IMR-90 (cell line): Measurements from ENCODE around the gene TRMT1L. TPM values are rescaled to one million over a fixed set of nuclear protein-coding genes. Genes with fewer than 3 reads are reported as not detected.

Source experiments
- ATAC-seq: fragments of 200-7000 bp; cut with Tn5 transposase; 2 replicates; pipeline ENCODE4 v1.9.1; 2020; ENCODE audit warnings: low read depth, mild to moderate bottlenecking, moderate library complexity
- BruUV-seq: library from RNA; stranded (reverse); fragments of 400-500 nt; replicated peaks from 2 replicates; lab custom pipeline; 2021; lab: Mats Ljungman, UMichigan
- CTCF ChIA-PET: fragments of 300-600 bp; formaldehyde crosslinking; extraction: SDS; loops from one replicate; lab custom pipeline; 2021; ENCODE audit warnings: antibody characterized with exemption; lab: Yijun Ruan, JAX
- POLR2A ChIA-PET: fragments of 300-600 bp; sonication (Branson Sonifier 250); formaldehyde crosslinking; loops from one replicate; lab custom pipeline; 2022; ENCODE audit warnings: antibody characterized with exemption; ENCODE audit not compliant: unreplicated experiment; lab: Charles Lee
- DNase-seq: peaks from one replicate; pipeline ENCODE4 v3.0.0; 2013
- H2AFZ ChIP-seq: replicated peaks from 2 replicates; pipeline ENCODE3; 2013; ENCODE audit warnings: low read length, mild to moderate bottlenecking; ENCODE audit not compliant: poor library complexity
- H2AK5ac ChIP-seq: 2 replicates; pipeline ENCODE4 v1.6.1; 2013; ENCODE audit warnings: low read depth, low read length, inconsistent platforms
- H2AK9ac ChIP-seq: replicated peaks from 2 replicates; pipeline ENCODE3; 2013; ENCODE audit warnings: mild to moderate bottlenecking, low read depth, low read length, moderate library complexity; ENCODE audit not compliant: poor library complexity
- H2BK120ac ChIP-seq: 2 replicates; pipeline ENCODE4 v1.6.1; 2013; ENCODE audit warnings: low read depth, low read length, inconsistent platforms
- H2BK15ac ChIP-seq: 3 replicates; pipeline ENCODE4 v1.6.1; 2013; ENCODE audit warnings: low read depth, low read length, inconsistent platforms
- H2BK20ac ChIP-seq: 2 replicates; pipeline ENCODE4 v1.6.1; 2013; ENCODE audit warnings: low read depth, mild to moderate bottlenecking, inconsistent platforms, low read length, moderate library complexity
- H2BK5ac ChIP-seq: 2 replicates; pipeline ENCODE4 v1.6.1; 2013; ENCODE audit warnings: mild to moderate bottlenecking, low read depth, low read length, inconsistent platforms; ENCODE audit not compliant: poor library complexity, severe bottlenecking
- H3K14ac ChIP-seq: replicated peaks from 2 replicates; pipeline ENCODE4 v1.6.1; 2013; ENCODE audit warnings: low read depth, low read length, inconsistent platforms
- H3K18ac ChIP-seq: 2 replicates; pipeline ENCODE4 v1.6.1; 2013; ENCODE audit warnings: low read depth, low read length, control low read depth
- H3K23ac ChIP-seq: 2 replicates; pipeline ENCODE4 v1.6.1; 2013; ENCODE audit warnings: low read depth, low read length, inconsistent platforms
- H3K27ac ChIP-seq: 2 replicates; pipeline ENCODE4 v1.5.1; 2013; ENCODE audit warnings: mild to moderate bottlenecking, control low read depth, low read length; ENCODE audit not compliant: insufficient read depth
- H3K27me3 ChIP-seq: 2 replicates; pipeline ENCODE4 v1.6.1; 2013; ENCODE audit warnings: low read length; ENCODE audit not compliant: control insufficient read depth, insufficient read depth
- H3K36me3 ChIP-seq: 2 replicates; pipeline ENCODE4 v1.6.1; 2013; ENCODE audit warnings: low read length, mixed read lengths; ENCODE audit not compliant: control insufficient read depth, insufficient read depth
- H3K4ac ChIP-seq: 2 replicates; pipeline ENCODE4 v1.6.1; 2013; ENCODE audit warnings: low read depth, low read length, inconsistent platforms
- H3K4me1 ChIP-seq: 2 replicates; pipeline ENCODE4 v1.6.1; 2013; ENCODE audit warnings: low read length, mixed read lengths; ENCODE audit not compliant: control insufficient read depth, insufficient read depth
- H3K4me2 ChIP-seq: 2 replicates; pipeline ENCODE4 v1.6.1; 2013; ENCODE audit warnings: low read depth, mild to moderate bottlenecking, control low read depth, low read length, moderate library complexity
- H3K4me3 ChIP-seq: 2 replicates; pipeline ENCODE4 v1.5.1; 2013; ENCODE audit warnings: low read depth, mild to moderate bottlenecking, control low read depth, low read length, moderate library complexity; ENCODE audit not compliant: insufficient read depth
- H3K56ac ChIP-seq: 2 replicates; pipeline ENCODE4 v1.6.1; 2013; ENCODE audit warnings: low read length, inconsistent platforms; ENCODE audit not compliant: insufficient read depth; ENCODE audit errors: extremely low read depth
- H3K79me1 ChIP-seq, 2 experiments: 2 replicates each; pipeline ENCODE4 v1.6.1; 2013; ENCODE audit warnings: low read length in 2 of 2, inconsistent platforms in 1 of 2, low read depth in 1 of 2
- H3K9ac ChIP-seq: 2 replicates; pipeline ENCODE4 v1.6.1; 2013; ENCODE audit warnings: low read depth, low read length, control low read depth
- H3K9me1 ChIP-seq: 2 replicates; pipeline ENCODE4 v1.6.1; 2013; ENCODE audit warnings: low read length, inconsistent platforms; ENCODE audit not compliant: insufficient read depth
- H3K9me3 ChIP-seq: 2 replicates; pipeline ENCODE4 v1.6.1; 2013; ENCODE audit warnings: low read length; ENCODE audit not compliant: control insufficient read depth, insufficient read depth
- H4K20me1 ChIP-seq: 2 replicates; pipeline ENCODE4 v1.6.1; 2013; ENCODE audit warnings: low read length, inconsistent platforms; ENCODE audit not compliant: insufficient read depth
- H4K5ac ChIP-seq: 2 replicates; pipeline ENCODE4 v1.6.1; 2013; ENCODE audit warnings: mild to moderate bottlenecking, low read depth, low read length, control low read depth
- H4K8ac ChIP-seq, 2 experiments: 2 replicates each; pipeline ENCODE4 v1.6.1; 2013; ENCODE audit warnings: low read depth in 2 of 2, low read length in 2 of 2, control low read depth in 1 of 2, inconsistent platforms in 1 of 2
- H4K91ac ChIP-seq: 2 replicates; pipeline ENCODE4 v1.6.1; 2013; ENCODE audit warnings: low read depth, low read length, inconsistent platforms; ENCODE audit not compliant: insufficient read depth
- CEBPB ChIP-seq: IDR thresholded peaks from 2 replicates; pipeline ENCODE4 v1.6.1; 2012; ENCODE audit warnings: low read depth, low read length, improper control_type of control experiment
- RAD21 ChIP-seq: IDR thresholded peaks from 2 replicates; pipeline ENCODE4 v1.6.1; 2012; ENCODE audit warnings: low read length, improper control_type of control experiment
- WGBS, 2 experiments: methylation state at CpG; one replicate each; pipeline versions ENCODE4 v1.1.5 to v1.1.7; 2013; ENCODE audit warnings: missing lambda C conversion rate in 2 of 2; ENCODE audit not compliant: insufficient read length in 1 of 2; ENCODE audit errors: extremely low coverage in 2 of 2; 5-methylcytosine and 5-hydroxymethylcytosine counted together
- dilution Hi-C: fragments of 300-500 bp; cut with HindIII; formaldehyde crosslinking; loops from one replicate; pipeline ENCODE4 v1.14.3; 2018; ENCODE audit warnings: low sequenced_read_pairs; ENCODE audit not compliant: unreplicated experiment
- in situ Hi-C: fragments of 300-500 bp; cut with MboI; formaldehyde crosslinking; loops from 3 replicates; pipeline ENCODE4 v1.14.3; 2019; ENCODE audit warnings: low sequenced_read_pairs, inconsistent platforms, mixed read lengths
- intact Hi-C: fragments of 100-400 bp; cut with micrococcal nuclease; formaldehyde crosslinking; loops from 2 replicates; pipeline ENCODE4 v1.10.0; 2022
- polyA plus RNA-seq, 3 experiments: library from polyadenylated mRNA; depleted of rRNA; stranded (reverse); fragments of >200 nt; gene quantifications; 2 replicates each; pipeline ENCODE4 v1.2.3, GENCODE V29; 2012; ENCODE audit warnings: low replicate concordance in 1 of 3
- total RNA-seq: library from RNA; depleted of rRNA; stranded (reverse); fragments of >200 nt; gene quantifications from 2 replicates; pipeline ENCODE4 v1.2.3, GENCODE V29; 2012

Gene TRMT1L
- total and polyA plus RNA-seq, 2 of the 4 experiments (the other 2 are of a cell fraction), result 11.0 to 21.9 TPM

- Histone ChIP-seq H4K8ac (no peak overlapping the region), H3K4ac (no peak overlapping the region), H2BK120ac (no peak overlapping the region), H2AFZ (no peak overlapping the region), H3K18ac (no peak overlapping the region), H2BK15ac (no peak overlapping the region), H4K91ac (no peak overlapping the region), H2AK9ac (no peak overlapping the region), H3K4me2 (no peak overlapping the region), H4K20me1 (peaks cover 13% of the 10 kb centered on the region; the same call in 1 of the 2 replicates), H3K27me3 (no peaks in the 10 kb centered on the region), H3K56ac (no peak overlapping the region), H2BK20ac (no peak overlapping the region), H3K9me1 (no peaks in the 10 kb centered on the region), H2BK5ac (no peak overlapping the region), H2AK5ac (no peak overlapping the region), H4K5ac (no peak overlapping the region), H3K14ac (no peak overlapping the region), H3K4me3 (no peak overlapping the region), H3K23ac (no peak overlapping the region), H3K79me1 (peaks cover 27 to 55% of the 10 kb centered on the region in 2 experiments), H3K36me3 (no peaks in the 10 kb centered on the region), H3K9ac (no peak overlapping the region), H3K4me1 (0 out of 2 replicates have a peak, but pooled peaks cover 2% of the 10 kb centered on the region), H3K27ac (no peak overlapping the region), H3K9me3 (0 out of 2 replicates have a peak, but pooled peaks cover 1% of the 10 kb centered on the region)
- dilution Hi-C loops (no loop called here), intact Hi-C loops (no loop called here), in situ Hi-C loops (no loop called here)
- TF ChIP-seq RAD21 (no peak), CEBPB (peak; percentile 45)
- DNase-seq, result no peak
- ChIA-PET CTCF (interaction anchor here (0.5 to 0.6 kb wide), 2 partner anchors 13 to 131 kb away, joined by 4 read pairs; no protein-coding TSS in a partner anchor), POLR2A (interaction anchor here (0.5 kb wide), 1 partner anchor 24 kb away, joined by 9 read pairs; the partner anchor contains the start of gene RNF2)
- no peak for ATAC-seq
- no TSS peak for BruUV-seq
- no CpG with 5 or more reads among the region's 4 CpGs for WGBS, 2 experiments
These were observed 87.5 kb downstream of the TRMT1L start for GRCh38 chr1:185069202-185069772.
